Endometrium (tissue), 2 donors: ENCODE results near the gene LRRC17.
"Not testable (repeated sequence)": the region's sequence is repeated elsewhere in the genome, so short reads cannot be mapped to it uniquely, and the experiment has no call there.

Experiments
- FAIRE-seq: peaks from 2 replicates; lab custom pipeline; 2012; peaks lifted over from hg19 to GRCh38; lab: Jason Lieb, UNC
- donor health status: control.
- donor health status: control.

Gene LRRC17

DNA sequence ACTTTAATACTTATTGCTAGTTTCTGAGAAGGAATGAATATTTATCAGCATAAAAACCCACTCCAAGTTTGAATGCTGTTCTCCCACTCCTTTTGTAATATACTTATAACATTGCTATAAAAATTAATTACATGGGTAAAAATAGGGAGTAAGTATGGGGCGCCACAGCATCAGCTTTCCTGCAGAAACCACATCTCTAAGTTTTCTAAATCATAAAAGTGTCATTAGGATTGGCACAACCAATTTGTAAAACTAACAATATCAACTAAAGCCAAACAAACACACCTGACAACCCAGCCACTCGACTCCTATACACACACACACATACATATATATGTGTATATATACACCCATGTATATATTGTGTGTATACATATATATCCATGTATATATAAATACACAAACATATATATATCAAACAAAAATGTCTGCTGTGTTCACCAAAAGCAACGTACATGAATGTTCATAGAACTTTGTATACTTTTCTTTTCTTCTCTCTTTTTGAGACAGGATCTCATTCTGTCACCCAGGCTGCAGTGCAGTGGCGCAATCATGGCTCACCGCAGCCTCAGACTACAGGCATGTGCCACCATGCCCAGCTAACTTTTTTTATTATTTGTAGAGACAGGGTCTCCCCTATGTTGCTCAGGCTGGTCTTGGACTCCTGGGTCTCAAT lies 14.8 kb upstream of the LRRC17 start:
- no peak for FAIRE-seq

DNA sequence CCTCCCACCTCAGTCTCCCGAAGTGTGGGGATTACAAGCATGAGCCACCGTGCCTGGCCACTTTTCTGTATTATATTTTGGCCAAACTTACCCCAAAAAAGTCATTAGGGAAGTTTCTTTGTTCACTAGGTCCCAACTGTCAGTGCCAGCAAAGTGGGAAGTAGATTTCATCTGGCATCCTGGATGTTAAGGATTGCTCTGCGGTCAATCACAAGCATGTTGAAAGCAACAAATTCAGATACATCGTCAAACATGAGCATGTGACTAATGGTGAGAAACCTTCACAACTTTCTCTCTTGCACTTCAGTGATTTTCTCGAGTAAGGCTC lies 14.3 kb upstream of the LRRC17 start:
- FAIRE-seq: no peak

DNA sequence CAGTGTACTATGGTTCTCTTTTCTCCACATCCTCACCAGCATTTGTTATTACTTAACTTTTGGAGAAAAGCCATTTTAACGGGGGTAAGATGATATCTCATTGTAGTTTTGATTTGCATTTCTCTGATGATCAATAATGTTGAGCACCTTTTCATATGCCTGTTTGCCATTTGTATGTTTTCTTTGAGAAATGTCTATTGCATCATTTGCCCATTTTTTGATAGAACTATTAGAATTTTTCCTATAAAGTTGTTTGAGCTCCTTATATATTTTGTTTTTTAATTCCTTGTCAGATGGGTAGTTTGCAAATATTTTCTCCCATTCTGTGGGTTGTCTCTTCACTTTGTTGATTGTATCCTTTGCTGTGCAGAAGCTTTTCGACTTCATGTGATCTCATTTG lies 10.7 kb upstream of the LRRC17 start:
- FAIRE-seq: not testable (repeated sequence)

DNA sequence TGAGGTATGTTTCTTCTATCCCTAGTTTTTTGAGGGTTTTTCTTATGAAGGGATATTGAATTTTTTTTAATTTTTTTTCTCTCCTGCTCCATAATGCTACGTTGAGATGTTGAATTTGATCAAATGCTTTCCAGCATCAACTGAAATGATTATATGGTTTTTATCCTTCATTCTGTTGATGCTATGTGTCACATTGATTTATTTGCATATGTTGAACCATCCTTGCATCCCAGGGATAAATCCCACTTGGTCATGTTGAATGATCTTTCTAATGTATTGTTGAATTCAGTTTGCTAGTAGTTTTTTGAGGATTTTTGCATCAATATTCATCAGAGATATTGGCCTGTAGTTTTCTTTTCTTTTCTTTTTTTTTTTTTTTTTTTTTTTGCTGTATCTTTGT lies 9.2 kb upstream of the LRRC17 start:
- FAIRE-seq: not testable (repeated sequence)

DNA sequence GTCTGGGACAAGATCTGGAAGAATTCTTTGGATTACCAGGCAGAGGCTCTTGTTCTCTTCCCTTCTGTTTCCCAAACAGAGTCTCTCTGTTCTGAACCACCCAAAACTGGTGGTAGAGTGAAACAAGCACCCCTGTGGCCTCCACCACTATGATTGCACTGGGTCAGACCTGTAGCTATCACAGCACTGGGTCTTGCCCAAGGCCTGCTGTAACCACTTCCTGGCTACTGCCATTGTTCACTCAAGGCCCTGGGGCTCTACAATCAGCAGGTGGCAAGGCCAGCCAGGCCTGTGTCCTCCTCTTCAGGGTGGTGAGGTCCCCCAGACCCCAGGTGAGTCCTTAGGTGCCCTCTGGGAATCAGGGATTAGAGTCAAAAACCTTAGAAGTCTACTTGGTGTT lies 4.1 kb upstream of the LRRC17 start:
- no peak for FAIRE-seq

DNA sequence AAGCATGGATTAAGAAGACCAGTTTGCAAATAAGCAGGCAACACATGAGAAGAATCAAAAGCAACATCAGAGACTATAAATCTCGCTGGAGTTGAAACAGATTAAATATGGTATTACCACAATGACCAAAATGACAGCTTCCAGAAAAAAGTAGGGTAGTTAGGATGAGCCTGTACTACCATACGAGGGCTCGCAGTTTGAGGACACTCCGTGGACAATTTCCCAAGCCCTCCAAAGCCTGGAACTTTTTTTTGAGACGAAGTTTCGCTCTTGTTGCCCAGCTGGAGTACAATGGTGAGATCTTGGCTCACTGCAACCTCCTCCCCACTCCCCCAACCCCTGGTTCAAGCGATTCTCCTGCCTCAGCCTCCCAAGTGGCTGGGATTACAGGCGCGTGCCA lies 1.0 kb downstream of the LRRC17 start:
- no peak for FAIRE-seq

DNA sequence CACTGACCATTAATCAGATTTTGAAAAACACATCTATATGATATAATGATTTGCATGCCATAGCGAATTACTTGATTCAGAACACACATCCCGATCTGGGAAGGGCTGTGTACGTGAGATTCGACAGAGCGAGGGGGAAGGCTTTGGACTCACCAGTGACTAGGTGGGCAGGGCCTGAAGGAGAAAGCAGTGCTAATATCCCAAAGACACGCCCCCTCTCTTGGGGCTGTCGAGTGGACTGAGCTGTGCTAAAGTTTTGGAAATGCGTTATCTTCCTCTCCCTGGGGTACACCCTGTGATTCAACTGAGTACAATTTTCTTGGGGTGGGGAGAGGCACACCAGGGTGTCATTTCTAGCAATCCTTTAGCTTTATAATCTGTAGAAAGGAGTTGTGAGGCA lies 1.8 kb downstream of the LRRC17 start:
- FAIRE-seq: no peak

DNA sequence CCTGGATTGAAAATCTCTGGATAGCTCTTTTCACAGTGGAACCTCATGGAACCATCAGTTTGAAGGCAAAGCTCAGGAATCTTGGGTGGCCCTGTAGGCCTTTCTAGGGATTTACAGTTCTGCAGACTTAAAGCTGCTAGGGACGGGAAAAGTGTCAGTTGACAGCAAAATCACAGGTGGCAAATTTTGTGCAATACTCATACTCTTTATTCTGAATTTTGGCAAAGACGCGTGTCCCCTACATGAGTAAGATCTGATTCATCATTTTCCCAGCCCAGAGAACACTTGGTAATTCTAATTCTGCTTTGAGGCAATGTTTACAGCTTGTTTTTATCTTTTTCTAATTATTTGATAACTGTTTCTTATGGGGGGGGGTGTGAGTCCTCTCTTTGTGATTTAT lies 3.6 kb downstream of the LRRC17 start:
- FAIRE-seq: no peak

DNA sequence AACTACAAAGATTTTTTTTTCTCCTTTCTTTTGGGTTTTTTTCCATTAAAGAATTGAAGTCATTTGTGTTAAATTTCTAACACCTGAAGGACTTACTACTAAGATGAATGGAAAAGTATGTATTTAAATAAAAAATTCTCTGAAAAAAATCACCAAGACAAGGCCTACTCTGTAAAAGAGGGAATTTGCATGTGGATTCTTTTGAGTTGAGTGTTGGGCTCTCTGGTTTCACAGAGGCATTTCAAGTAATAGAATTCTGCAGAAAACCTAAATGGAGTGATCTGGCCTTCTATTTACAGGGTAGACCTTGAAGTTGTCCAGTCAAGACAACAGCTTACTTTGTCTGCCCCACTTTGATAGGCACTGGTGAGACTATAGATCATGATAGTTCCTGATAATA lies 4.1 kb downstream of the LRRC17 start:
- no peak for FAIRE-seq

DNA sequence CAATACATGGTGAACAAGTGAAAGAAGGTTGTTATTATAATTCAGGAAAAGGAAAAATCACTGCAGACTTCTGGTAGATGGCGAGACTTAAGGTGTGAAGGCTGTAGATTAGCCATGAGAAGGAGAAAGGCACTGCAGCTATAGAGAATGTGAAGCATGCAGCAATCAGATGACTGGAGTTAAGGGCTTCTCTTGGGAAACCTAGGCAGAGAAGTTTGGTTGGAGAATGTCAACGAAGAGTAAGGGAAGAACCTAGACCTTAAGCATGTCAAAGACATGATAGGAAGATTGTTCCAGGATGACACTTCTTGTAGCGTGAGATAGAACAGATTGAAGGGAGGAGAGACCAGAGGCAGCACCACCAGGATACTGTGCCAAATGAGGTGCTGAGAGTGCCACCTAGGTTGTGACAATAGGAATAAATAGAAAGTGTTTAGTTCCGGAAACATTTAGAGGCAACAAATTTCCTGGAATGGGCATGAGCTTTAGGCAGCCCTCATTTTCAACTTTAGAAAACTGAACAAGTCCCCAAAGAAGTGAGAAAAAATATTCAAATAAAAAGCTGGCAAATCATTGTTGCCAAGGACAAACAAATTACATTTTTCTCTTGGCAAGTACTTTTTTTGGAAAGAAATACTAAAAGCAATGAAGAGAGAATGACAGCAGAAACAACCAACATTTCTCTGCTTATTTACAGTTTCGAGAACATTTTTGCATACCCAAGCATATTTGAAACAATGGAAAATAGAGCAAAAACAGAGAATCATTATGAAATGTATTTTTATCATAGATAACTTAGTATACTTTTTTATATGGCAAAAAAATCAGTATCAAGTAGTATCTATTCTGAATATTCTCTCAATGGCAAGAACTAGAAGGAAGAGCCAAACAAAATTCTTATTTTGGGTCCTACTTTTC lies 4.9 kb downstream of the LRRC17 start:
- FAIRE-seq: no peak

DNA sequence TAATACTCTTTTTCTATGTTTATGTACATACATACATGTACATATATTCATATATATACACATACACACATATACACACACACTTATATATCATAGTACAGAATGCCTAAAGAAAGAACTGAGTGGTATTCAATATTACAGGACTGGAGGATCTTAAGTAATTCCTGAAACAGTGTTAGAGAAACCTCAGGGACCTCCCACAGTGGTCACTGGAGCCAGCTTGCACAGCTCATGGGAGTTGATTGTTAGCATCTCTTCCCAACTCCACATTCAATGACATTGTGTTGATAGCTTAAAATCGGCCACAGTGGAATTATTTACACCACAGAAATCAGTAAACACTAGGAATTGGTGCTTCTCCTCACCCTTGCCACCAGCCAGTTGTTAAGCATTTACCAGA lies 6.0 kb downstream of the LRRC17 start:
- FAIRE-seq: no peak

DNA sequence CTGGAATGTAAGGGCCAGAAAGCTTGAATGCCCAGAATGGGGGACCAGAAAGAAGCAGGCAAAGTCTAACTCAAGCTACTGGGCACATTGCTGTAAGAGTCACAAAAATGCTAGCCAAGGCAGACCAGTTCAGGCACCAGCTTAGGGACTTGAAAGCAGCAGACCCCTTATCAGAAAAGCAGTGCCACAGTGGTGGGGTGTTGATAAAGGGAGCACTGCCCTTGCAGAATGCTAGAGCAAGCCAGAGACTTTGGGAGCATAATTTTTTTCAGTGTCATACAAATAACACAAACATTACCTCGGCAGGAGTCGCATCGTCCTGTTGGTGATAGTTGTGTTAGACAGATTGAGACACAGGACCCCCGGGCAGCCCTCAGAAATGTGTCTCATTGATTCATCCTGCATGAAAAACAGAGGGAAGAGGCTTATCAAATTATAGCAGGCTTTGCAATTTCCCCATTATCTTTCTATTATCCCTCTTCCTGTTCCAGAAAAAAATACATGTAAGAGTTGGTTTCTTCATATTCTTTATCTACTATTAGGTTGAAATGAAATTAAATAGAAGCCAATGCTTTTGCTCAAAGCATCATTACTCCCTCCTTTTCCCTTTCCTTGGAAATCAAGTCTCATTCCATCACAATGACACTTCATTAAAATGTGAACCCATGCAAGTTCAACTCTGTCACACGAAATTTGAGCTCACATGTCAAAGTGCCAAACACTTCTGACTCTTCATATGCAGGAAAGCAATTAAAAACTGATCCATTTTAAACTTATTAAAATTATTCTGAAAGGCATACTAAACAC lies 13.4 kb downstream of the LRRC17 start:
- FAIRE-seq: no peak

DNA sequence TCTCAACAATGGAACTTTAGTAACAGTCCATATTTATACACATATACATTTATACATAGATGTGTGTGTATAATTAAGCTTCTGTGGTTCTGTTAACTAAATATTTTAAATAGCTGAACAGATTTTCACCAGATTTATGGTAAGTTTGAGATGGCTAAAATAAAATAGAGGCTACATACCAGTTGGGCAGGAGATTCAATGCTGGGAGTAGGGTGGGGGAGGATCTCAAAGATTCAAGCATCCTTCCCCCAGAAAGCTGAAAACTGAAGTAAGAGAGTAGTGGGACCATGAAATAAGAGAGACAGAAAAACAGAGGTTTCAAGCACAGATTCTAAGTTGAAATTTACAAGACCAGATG lies 14.0 kb downstream of the LRRC17 start:
- FAIRE-seq: no peak

DNA sequence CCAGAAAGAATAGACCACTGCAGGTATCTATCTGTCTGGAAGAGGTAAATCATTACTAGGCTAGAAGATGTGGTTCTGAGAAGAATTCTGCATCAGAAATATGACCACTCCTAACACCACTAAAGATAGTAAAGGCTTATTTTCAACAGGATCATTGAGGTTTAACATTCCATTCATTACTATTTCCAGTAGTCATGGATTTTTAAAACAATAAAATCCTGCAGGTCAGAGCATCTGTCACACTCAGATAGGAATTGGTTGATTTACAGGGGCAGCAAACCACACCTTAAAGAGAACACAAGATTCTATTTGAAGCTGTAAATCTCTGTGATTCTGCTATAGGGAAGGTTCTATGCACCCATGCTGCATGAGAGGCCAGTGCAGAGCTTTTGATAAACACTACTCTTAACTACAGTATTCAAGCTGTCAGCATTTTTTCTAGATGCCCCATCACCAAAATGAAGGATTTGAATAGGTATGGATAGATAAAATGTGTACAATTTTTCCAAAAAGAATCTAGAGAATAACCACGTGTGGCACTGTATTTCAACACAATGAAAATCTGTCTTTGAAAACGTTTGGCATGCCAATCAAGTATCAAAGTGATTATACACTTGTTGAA lies 14.6 kb downstream of the LRRC17 start:
- FAIRE-seq: no peak

DNA sequence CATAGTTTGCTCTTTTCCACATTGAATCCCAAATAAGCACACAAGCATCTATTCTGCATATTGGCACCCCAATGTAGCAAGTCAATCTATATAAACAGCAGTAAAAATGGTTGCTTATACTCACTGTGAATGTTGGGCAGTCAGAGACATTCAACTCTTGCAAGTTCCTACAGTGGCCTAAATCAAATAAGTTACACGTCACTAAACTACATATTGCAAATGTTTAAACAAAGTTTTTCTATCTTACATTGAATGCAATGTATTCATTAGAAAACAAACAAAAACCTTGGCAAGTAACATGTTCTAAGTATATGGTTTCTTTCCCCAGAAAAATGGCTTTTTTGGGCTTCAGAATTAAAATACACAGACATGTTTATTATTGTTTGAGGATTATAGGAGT lies 19.0 kb downstream of the LRRC17 start:
- no peak for FAIRE-seq

DNA sequence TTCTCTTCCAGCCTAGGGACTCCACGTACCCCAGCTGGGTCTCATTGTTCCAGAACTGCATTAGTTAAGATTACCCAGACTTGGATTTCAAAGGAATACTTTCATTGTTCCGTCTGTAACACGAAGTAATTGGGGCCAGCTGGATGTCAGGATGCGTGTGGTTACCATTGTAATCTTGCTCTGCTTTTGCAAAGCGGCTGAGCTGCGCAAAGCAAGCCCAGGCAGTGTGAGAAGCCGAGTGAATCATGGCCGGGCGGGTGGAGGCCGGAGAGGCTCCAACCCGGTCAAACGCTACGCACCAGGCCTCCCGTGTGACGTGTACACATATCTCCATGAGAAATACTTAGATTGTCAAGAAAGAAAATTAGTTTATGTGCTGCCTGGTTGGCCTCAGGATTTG lies 21.0 kb downstream of the LRRC17 start:
- FAIRE-seq: peak; percentile 84

DNA sequence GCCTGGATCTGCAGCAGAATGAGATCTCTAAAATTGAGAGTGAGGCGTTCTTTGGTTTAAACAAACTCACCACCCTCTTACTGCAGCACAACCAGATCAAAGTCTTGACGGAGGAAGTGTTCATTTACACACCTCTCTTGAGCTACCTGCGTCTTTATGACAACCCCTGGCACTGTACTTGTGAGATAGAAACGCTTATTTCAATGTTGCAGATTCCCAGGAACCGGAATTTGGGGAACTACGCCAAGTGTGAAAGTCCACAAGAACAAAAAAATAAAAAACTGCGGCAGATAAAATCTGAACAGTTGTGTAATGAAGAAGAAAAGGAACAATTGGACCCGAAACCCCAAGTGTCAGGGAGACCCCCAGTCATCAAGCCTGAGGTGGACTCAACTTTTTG lies 21.4 kb downstream of the LRRC17 start:
- no peak for FAIRE-seq

DNA sequence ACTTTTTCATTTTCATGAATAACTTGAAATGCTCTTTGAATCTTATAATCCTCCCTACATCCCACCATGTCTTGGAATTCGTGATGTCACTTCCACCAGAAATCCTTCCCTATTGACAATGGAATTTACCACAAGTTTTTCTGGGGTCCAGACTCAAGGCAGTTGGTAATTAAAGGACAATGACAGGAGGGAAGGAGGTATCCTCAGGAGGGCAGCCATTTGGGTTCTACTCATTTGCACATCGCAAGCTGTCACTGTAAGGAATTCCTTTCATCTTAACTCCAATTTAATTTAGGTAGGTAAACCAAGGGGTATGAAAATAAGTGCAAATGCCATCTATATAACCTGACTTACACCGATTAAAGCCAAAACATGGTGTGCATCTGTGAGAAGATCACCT lies 21.9 kb downstream of the LRRC17 start:
- no peak for FAIRE-seq

DNA sequence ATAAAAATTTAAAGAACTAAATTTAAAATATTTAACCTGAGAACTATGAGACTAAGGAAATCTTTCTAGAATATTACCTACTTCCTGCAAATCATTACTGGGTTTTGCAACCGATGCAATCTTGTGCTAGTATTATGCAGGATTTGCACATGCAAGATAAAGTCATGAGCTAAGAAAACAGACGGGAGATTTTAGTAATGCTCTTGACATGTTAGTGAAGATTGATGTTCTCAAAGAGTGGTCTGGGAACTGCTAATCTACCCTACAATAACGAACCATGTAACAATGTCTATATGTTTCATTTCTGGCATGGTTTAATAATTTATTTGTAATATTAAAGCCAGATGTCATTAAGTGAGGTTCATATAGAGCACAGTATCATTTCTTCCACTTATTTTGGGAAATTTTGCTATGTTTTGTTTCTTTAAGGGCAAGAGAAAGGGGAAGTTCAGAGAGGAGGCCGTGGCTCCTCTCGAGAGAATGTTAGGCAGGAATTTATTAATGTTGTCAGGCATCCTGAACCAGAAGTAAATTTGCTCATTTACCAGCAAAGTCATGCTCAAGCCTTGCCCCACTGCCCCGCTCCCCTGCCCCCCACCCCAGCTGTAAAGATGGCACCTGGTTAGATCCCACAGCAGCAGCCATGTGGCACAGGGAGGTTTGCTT lies 22.8 kb downstream of the LRRC17 start:
- no peak for FAIRE-seq

DNA sequence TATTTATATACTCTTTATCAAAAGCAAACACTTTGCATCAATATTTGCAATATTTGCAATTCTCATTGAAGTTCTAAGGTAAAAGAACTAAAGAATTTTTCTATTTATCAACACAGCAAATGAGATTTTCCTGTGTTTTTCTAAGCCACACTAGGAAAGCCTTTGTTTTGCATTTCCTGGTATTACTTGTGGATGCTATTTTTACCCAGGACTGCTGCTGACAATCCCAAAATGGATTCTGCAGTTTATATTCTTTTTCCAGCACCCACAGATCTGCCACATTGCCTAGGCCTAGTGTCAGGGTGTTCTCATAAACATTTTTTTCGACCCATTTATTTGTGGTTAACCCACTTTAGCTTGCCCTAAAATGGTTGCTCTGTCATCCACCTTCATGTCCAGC lies 25.9 kb downstream of the LRRC17 start:
- FAIRE-seq: no peak

DNA sequence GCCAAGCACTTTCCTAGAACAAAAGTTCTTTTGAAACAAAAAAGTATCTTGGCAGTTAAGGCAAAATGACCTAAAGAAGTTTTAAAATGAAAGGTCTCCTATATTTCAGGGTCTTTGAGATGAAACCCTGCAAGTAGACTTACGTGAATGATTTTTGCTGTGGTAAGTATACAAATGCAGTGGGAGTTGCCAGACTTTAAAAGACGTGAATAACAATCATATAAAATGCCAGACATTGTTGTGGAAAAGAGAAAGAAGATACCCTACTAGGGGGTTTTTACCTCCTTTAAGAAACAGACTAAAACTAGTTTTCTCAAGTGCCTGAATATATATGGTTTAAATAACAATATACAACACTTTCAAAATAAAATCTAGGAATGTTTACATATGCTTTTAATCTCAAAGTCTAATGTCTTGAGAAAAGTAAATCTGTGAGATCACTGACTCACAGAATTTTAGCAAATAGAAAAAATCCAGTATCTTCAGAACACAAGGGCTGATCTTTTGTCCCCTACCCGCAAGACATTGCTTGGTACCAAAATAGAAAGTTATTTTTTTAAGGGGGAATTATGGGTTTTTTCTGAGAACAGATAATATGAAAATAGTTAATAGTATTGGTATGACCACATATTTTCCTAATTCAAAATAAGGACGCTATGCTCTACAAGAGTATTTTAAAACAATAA lies 29.5 kb downstream of the LRRC17 start:
- no peak for FAIRE-seq

DNA sequence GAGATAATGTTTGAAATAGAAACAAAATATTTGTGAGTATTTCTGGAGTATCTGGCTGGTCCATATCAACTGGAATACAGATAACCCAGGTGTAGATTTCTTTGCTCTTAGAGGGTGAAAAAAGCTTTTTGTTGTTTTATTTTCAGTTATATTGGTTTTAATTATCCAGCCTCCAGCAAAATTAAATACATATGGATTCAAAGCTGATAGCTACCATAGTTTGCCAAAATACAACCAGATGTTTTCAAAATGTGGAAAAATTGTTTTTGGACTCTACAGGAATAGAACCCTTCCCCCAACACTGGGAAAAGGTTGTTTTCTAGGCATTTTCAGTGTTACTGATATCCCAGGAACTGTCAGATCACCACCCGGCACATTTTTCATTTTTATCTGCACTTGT lies 30.1 kb downstream of the LRRC17 start:
- peak; percentile 88 for FAIRE-seq
